ENCODE results near the gene TOP3A. TPM values are rescaled to one million over a fixed set of nuclear protein-coding genes. Genes with fewer than 3 reads are reported as not detected.

Gene TOP3A
- total RNA-seq, 1 experiment from 2014 or later: 48.8 TPM

- CTCF ChIA-PET: no interaction called here
- intact Hi-C loops (cut with micrococcal nuclease): loop anchor here (2.0 to 5.0 kb wide), 2 partner anchors 37 to 51 kb away; partner anchors contain the start of genes LLGL1 and TOP3A
- Histone ChIP-seq H3K79me2 (ENCODE audit: insufficient read depth, low read length) (peaks cover 35% of the 10 kb centered on the region), H3K9ac (ENCODE audit: low read length) (peak overlapping the region; percentile 86), H3K9me2 (ENCODE audit: insufficient read depth) (no peaks in the 10 kb centered on the region), H3K27ac (ENCODE audit: low read depth, low read length) (peak overlapping the region; percentile 94), H3K4me1 (ENCODE audit: control insufficient read depth in 1 of 2, insufficient read depth in 2 of 2, low read length in 2 of 2) (peaks cover 32 to 41% of the 10 kb centered on the region in 2 experiments), H4K20me1 (ENCODE audit: insufficient read depth) (no peaks in the 10 kb centered on the region), H3K4me3 (replicated peaks in 1 of 2; ENCODE audit: low read depth in 1 of 2, low read length in 2 of 2) (peak overlapping the region; percentile 55 to 86), H3K36me3 (ENCODE audit: control insufficient read depth in 1 of 2, insufficient read depth in 2 of 2, low read length in 2 of 2) (peaks cover 5 to 8% of the 10 kb centered on the region in 2 experiments; a peak in 3 of 4 replicates), H3K4me2 (ENCODE audit: low read length) (peak overlapping the region; percentile 99), H3K9me3 (ENCODE audit: control insufficient read depth in 1 of 2, insufficient read depth in 1 of 2, low read depth in 1 of 2, low read length in 2 of 2) (no peaks in the 10 kb centered on the region), H3K27me3 (ENCODE audit: insufficient read depth, low read length) (no peaks in the 10 kb centered on the region), H2AFZ (ENCODE audit: low read depth, low read length, poor library complexity, severe bottlenecking) (no peak overlapping the region)
- no peak for DNase-seq (ENCODE audit: low read depth, low spot score)
- no peak for ATAC-seq
- RAD21 ChIA-PET (ENCODE audit: low non-redundant PET in 1 of 2, low total read pairs in 2 of 2, uncharacterized antibody in 2 of 2, unreplicated experiment in 2 of 2): no interaction called here
- POLR2A ChIA-PET: no interaction called here
- TF ChIP-seq EZH2phosphoT487 (IDR thresholded peaks at IDR 0.05; ENCODE audit: borderline replicate concordance): no peak
- TF ChIP-seq, protein P1, sequence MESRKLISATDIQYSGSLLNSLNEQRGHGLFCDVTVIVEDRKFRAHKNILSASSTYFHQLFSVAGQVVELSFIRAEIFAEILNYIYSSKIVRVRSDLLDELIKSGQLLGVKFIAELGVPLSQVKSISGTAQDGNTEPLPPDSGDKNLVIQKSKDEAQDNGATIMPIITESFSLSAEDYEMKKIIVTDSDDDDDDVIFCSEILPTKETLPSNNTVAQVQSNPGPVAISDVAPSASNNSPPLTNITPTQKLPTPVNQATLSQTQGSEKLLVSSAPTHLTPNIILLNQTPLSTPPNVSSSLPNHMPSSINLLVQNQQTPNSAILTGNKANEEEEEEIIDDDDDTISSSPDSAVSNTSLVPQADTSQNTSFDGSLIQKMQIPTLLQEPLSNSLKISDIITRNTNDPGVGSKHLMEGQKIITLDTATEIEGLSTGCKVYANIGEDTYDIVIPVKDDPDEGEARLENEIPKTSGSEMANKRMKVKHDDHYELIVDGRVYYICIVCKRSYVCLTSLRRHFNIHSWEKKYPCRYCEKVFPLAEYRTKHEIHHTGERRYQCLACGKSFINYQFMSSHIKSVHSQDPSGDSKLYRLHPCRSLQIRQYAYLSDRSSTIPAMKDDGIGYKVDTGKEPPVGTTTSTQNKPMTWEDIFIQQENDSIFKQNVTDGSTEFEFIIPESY (IDR thresholded peaks at IDR 0.05; ENCODE audit: extremely low read depth, insufficient replicate concordance, low read length): no peak
- TF ChIP-seq RAD21 (IDR thresholded peaks at IDR 0.05; ENCODE audit: low read depth): no peak
- TF ChIP-seq YY1 (IDR thresholded peaks at IDR 0.05; ENCODE audit: extremely low read depth, insufficient replicate concordance, low read depth, low read length): no peak
- TF ChIP-seq JUND (IDR thresholded peaks at IDR 0.05): no peak
- TF ChIP-seq POLR2AphosphoS5 (IDR thresholded peaks at IDR 0.05; ENCODE audit: low read depth, low read length): no peak
- TF ChIP-seq SP1 (IDR thresholded peaks at IDR 0.05; ENCODE audit: low read depth): no peak
- TF ChIP-seq, protein P2, sequence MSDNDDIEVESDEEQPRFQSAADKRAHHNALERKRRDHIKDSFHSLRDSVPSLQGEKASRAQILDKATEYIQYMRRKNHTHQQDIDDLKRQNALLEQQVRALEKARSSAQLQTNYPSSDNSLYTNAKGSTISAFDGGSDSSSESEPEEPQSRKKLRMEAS (IDR thresholded peaks at IDR 0.05): no peak
- TF ChIP-seq ZFX (IDR thresholded peaks at IDR 0.05): no peak
- TF ChIP-seq SRF (IDR thresholded peaks at IDR 0.05; ENCODE audit: low read depth): no peak
- BruUV-seq (replicated peaks): no TSS peak
Observed at GRCh38 chr17:18261659-18262058, 53.1 kb downstream of the TOP3A start.
